Heart right ventricle (tissue), 16 donors: ENCODE data around the gene ZNF469. TPM values are rescaled to one million over a fixed set of nuclear protein-coding genes. Genes with fewer than 3 reads are reported as not detected.

Experiments
- ATAC-seq, 8 donors: fragments of 200-7000 bp; cut with Tn5 transposase; one replicate each; pipeline ENCODE4 v1.9.1; 2020; ENCODE audit warnings: mild to moderate bottlenecking in 8 of 8, moderate library complexity in 8 of 8, moderate number of reproducible peaks in 1 of 8
- DNase-seq, 2 donors: peaks; one replicate each; pipeline ENCODE4 v3.0.0-alpha.2; 2020
- H3K27ac ChIP-seq, 10 donors: fragments of 200-600 bp; sonication (generic) in 2 of 10; one replicate each; pipeline versions ENCODE4 v1.5.0 to v1.8.0; 2020 to 2022; ENCODE audit warnings: mild to moderate bottlenecking in 3 of 10
- H3K27me3 ChIP-seq, 7 donors: fragments of 200-600 bp; one replicate each; pipeline ENCODE4 v1.8.0; 2021 to 2022; ENCODE audit warnings: mild to moderate bottlenecking in 2 of 7
- H3K36me3 ChIP-seq, 9 donors: fragments of 200-600 bp; sonication (generic) in 1 of 9; one replicate each; pipeline versions ENCODE4 v1.5.0 to v1.8.0; 2020 to 2022; ENCODE audit warnings: mild to moderate bottlenecking in 2 of 9
- H3K4me1 ChIP-seq, 9 donors: fragments of 200-600 bp; sonication (generic) in 1 of 9; one replicate each; pipeline versions ENCODE4 v1.5.0 to v1.8.0; 2020 to 2022; ENCODE audit warnings: mild to moderate bottlenecking in 4 of 9
- H3K4me3 ChIP-seq, 10 donors: fragments of 200-600 bp; sonication (generic) in 2 of 10; one replicate each; pipeline versions ENCODE4 v1.5.0 to v1.8.0; 2020 to 2022; ENCODE audit warnings: mild to moderate bottlenecking in 7 of 10, moderate library complexity in 2 of 10
- H3K9me3 ChIP-seq, 11 donors: fragments of 200-600 bp in 10 of 11; sonication (generic) in 2 of 11; one replicate each; pipeline versions ENCODE4 v1.5.0 to v1.8.0; 2013 to 2022; ENCODE audit warnings: mild to moderate bottlenecking in 2 of 11, control low read depth in 1 of 11, moderate library complexity in 1 of 11
- WGBS, 2 donors: extraction: QIAGEN DNeasy Blood & Tissue Kit; methylation state at CpG; one replicate each; pipeline ENCODE4 v1.1.7; 2013; ENCODE audit warnings: inconsistent platforms in 1 of 2; 5-methylcytosine and 5-hydroxymethylcytosine counted together
- intact Hi-C, 10 donors: fragments of 100-400 bp; cut with DNase I; formaldehyde crosslinking; loops; one replicate each; pipeline versions ENCODE4 v1.11.1 to v1.14.2; 2022
- polyA plus RNA-seq, 2 donors: library from polyadenylated mRNA; stranded (reverse); fragments of 200-250 nt; gene quantifications; one replicate each; pipeline ENCODE4 v1.2.3, GENCODE V29; 2013
- total RNA-seq, 10 donors: library from RNA; stranded (reverse); fragmentation: NEBNext Ultra II Directional in 3 of 10; extraction: Animal tissue kit (Norgen Biotek cat#: 25700) in 3 of 10; gene quantifications; one replicate each; pipeline versions ENCODE4 v1.2.1 to v1.2.4, GENCODE V29; 2021 to 2023
- TF ChIP-seq, protein P1 (sequence below), 9 donors: fragments of 200-600 bp; sonication (generic) in 2 of 9; IDR thresholded peaks; one replicate each; pipeline versions ENCODE4 v1.5.0 to v1.8.0; 2021 to 2022; ENCODE audit warnings: antibody characterized with exemption in 9 of 9, mild to moderate bottlenecking in 5 of 9, moderate library complexity in 1 of 9
- donor health status: Arrhythmogenic right ventricular cardiomyopathy.
- donor health status: ischemic (EF 13 %, LVEDD 7.1; RV severe dilation, severe dysfunction).
- donor health status: healthy with polysubstance abuse.
- donor health status: DM: no; HTN: yes; CAD: no.
- donor health status: DM: no; HTN: no; CAD: no.
- donor health status: ischemic (EF 25% LVEDD 6.9; RV normal size, moderate dysfunction).
- donor health status: ischemic (EF 25% LVEDD 5.7; RV mildly dilated, moderate dysfunction).
- donor health status: healthy.
- donor health status: DM: yes; HTN: yes; CAD: no.
- donor health status: Ischemic cardiomyopathy.
- donor health status: ischemic (EF 35%, LVEDD 5.7; RV mildly dilated, moderate dysfunction).
- donor health status: nonischemic (EF 11% LVEDD 7.7; RV severe dilation, severe dysfunction).
- donor health status: DM: yes; HTN: yes; CAD: no.
- donor health status: PGD.
- donor health status: ischemic (EF 29% LVEDD 5.4; RV normal size, mild dysfunction).
- donor health status: nonischemic (EF 23%, LVEDD 6.1; RV moderate dilation, normal function).

Gene ZNF469
- total and polyA plus RNA-seq, 12 donors, result 0.23 to 1.7 (median 1.00) TPM

DNA sequence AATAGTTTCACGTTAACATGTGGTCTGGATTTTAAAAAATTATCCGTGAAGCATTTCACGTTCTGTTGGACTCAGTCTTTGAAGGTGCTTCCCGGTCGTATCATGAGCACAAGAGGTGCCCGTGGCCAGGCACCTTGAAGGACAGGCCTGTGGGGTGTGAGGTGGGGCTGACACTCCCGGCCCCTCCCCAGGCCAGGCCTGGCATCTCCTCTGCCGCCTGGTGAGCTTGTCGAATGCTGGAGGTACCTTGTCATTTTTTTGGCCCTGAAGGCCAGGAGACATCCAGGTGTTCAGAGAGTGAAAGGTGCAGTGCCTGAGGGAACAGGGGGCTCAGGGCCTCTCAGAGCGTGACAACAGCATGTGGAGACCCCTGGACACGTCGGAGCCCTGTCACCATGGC lies 11.7 kb downstream of the ZNF469 start:
- Histone ChIP-seq H3K27ac (no peak overlapping the region), H3K27me3 (peaks cover 0 to 17% (median 0%) of the 10 kb centered on the region in 7 donors), H3K9me3 (no peaks in the 10 kb centered on the region), H3K36me3 (no peaks in the 10 kb centered on the region), H3K4me3 (no peak overlapping the region), H3K4me1 (peaks cover 0 to 19% (median 2%) of the 10 kb centered on the region in 9 donors)
- TF ChIP-seq, protein P1, sequence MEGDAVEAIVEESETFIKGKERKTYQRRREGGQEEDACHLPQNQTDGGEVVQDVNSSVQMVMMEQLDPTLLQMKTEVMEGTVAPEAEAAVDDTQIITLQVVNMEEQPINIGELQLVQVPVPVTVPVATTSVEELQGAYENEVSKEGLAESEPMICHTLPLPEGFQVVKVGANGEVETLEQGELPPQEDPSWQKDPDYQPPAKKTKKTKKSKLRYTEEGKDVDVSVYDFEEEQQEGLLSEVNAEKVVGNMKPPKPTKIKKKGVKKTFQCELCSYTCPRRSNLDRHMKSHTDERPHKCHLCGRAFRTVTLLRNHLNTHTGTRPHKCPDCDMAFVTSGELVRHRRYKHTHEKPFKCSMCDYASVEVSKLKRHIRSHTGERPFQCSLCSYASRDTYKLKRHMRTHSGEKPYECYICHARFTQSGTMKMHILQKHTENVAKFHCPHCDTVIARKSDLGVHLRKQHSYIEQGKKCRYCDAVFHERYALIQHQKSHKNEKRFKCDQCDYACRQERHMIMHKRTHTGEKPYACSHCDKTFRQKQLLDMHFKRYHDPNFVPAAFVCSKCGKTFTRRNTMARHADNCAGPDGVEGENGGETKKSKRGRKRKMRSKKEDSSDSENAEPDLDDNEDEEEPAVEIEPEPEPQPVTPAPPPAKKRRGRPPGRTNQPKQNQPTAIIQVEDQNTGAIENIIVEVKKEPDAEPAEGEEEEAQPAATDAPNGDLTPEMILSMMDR (IDR thresholded peaks at IDR 0.05), result no peak
- ATAC-seq (no peak), DNase-seq (no peak)
- 89 to 90% methylated on average over 12 of the region's 12 CpGs for WGBS, 2 donors
- intact Hi-C loops, result no loop called here

DNA sequence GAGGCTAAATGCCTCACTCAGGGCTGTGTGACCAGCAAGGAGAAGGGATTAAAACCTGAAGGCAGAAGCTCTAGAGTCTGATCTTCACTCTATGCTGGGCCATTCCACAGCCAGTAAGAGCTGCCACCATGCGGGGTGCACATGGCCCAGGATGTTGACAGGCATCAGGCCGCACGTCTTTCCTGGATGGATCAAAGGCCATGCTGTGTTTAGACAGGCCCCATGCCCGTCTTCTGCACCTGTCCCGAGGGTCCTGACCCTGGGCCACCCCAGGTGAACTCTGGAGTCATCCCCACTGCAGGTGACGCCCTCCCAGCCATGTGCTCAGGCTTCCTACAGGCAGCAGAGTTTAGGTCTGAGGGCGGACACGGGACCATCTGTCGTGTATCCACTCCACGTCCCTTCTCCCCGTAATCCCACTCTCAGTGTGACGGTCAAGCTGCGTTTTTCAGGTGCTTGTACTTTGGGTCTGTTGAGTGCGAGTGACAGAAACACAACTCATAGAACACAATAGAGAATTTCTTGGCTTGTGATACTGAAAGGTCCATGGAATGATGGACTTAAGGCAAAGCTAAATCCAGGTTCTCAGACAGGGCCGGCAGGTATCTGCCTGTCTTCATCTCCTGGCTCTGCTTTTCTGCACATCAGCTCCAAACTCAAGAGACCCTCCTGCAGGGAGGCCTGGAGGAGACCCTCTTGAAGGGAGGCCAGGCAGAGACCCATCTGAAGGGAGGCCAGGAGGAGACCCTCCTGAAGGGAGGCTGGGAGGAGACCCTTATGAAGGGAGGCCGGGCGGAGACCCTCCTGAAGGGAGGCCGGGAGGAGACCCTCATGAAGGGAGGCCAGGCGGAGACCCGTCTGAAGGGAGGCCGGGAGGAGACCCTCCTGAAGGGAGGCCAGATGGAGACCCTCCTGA lies 13.2 kb downstream of the ZNF469 start:
- intact Hi-C loops, result no loop called here
- Histone ChIP-seq H3K9me3 (no peaks in the 10 kb centered on the region), H3K27me3 (peaks cover 0 to 7% (median 0%) of the 10 kb centered on the region in 7 donors), H3K27ac (no peak overlapping the region), H3K4me1 (peaks cover 0 to 18% (median 2%) of the 10 kb centered on the region in 9 donors), H3K4me3 (no peak overlapping the region), H3K36me3 (no peaks in the 10 kb centered on the region)
- ATAC-seq (no peak), DNase-seq (no peak)
- TF ChIP-seq, protein P1 (IDR thresholded peaks at IDR 0.05), result no peak
- 91% methylated on average over 21 of the region's 21 CpGs for WGBS, 2 donors

DNA sequence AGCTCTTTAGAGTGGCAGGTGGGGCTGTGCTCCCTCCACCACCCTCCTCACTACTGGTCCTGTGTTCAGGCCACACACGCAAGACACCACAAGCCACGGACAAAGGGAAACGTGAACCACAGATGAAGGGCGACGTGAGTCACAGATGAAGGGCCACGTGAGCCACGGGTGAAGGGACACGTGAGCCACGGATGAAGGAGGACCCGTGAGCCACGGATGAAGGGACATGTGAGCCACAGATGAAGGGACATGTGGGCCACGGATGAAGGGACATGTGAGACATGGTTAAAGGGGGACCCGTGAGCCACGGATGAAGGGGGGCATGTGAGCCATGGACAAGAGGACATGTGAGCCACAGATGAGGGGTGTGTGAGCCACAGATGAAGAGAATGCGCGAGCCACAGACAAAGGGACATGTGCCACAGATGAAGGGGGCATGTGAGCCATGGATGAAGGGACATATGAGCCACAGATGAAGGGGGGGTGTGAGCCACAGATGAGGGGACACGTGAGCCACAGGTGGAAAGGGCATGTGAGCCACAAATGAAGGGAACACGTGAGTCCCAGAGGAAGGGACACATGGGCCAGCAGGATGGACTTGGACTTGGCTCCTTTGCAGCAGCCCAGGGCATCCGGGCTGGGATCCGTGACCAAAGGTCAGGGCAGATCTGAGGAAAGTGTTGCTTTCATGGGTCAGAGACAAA lies 15.6 kb downstream of the ZNF469 start:
- ATAC-seq (no peak), DNase-seq (no peak)
- H3K4me1 ChIP-seq, result peaks cover 0 to 4% (median 0%) of the 10 kb centered on the region in 9 donors
- H3K27me3 ChIP-seq, result peaks cover 0 to 5% (median 0%) of the 10 kb centered on the region in 7 donors
- TF ChIP-seq, protein P1 (IDR thresholded peaks at IDR 0.05), result no peak
- no peaks in the 10 kb centered on the region for H3K36me3 ChIP-seq
- H3K4me3 ChIP-seq, result no peak overlapping the region
- WGBS, 2 donors, result 93% methylated on average over 20 of the region's 20 CpGs
- H3K9me3 ChIP-seq, result no peaks in the 10 kb centered on the region
- intact Hi-C loops, result no loop called here
- no peak overlapping the region for H3K27ac ChIP-seq

DNA sequence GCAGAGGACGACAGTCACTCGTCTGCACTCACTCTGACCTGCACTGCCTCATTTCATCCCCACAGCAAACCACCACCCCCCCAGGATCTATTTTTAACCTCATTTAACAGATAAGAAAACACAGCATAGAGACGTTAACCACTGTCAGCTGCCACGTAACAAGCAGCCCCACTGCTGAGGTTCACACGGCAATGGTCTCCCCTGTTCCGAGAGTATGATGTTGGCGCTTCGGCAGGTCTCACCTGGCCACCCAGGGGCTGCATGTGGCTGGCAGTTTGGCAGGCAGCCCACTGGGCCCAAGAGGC lies 16.1 kb downstream of the ZNF469 start:
- H3K4me3 ChIP-seq, result no peak overlapping the region
- H3K36me3 ChIP-seq, result no peaks in the 10 kb centered on the region
- ATAC-seq (peak in 3 of 8 donors; percentile 23 to 53 (median 42)), DNase-seq (no peak)
- TF ChIP-seq, protein P1 (IDR thresholded peaks at IDR 0.05), result no peak
- peaks cover 0 to 5% (median 0%) of the 10 kb centered on the region in 7 donors for H3K27me3 ChIP-seq
- no peaks in the 10 kb centered on the region for H3K9me3 ChIP-seq
- 74 to 78% methylated on average over 8 of the region's 8 CpGs for WGBS, 2 donors
- no peak overlapping the region for H3K27ac ChIP-seq
- no peaks in the 10 kb centered on the region for H3K4me1 ChIP-seq
- intact Hi-C loops, result no loop called here
